Osteoblast (primary cell): ENCODE data around the gene ABCD1. TPM values are rescaled to one million over a fixed set of nuclear protein-coding genes. Genes with fewer than 3 reads are reported as not detected.
A peak's percentile ranks its signal among the peaks of the same experiment; 100 is the strongest.

Experiments
- DNase-seq: peaks from one replicate; pipeline ENCODE4 v3.0.0; 2011; ENCODE audit warnings: low spot score, mixed read lengths; ENCODE audit not compliant: insufficient read length; ENCODE audit errors: missing footprints
- H2AFZ ChIP-seq: 2 replicates; pipeline ENCODE4 v1.6.0; 2011; ENCODE audit warnings: mild to moderate bottlenecking, low read length
- H3K27ac ChIP-seq: 2 replicates; pipeline ENCODE4 v1.5.1; 2011; ENCODE audit warnings: mild to moderate bottlenecking, low read depth, low read length, moderate library complexity
- H3K27me3 ChIP-seq: 2 replicates; pipeline ENCODE4 v1.6.0; 2012; ENCODE audit warnings: mild to moderate bottlenecking, control low read depth, inconsistent platforms, low read length, moderate library complexity; ENCODE audit not compliant: insufficient read depth
- H3K36me3 ChIP-seq: 2 replicates; pipeline ENCODE4 v1.5.1; 2011; ENCODE audit warnings: mild to moderate bottlenecking, low read length, control low read depth, moderate library complexity; ENCODE audit not compliant: insufficient read depth
- H3K4me1 ChIP-seq: 2 replicates; pipeline ENCODE4 v1.5.1; 2011; ENCODE audit warnings: mild to moderate bottlenecking, low read length, control low read depth, moderate library complexity; ENCODE audit not compliant: insufficient read depth
- H3K4me2 ChIP-seq: 2 replicates; pipeline ENCODE4 v1.6.0; 2011; ENCODE audit warnings: mild to moderate bottlenecking, low read length; ENCODE audit not compliant: insufficient read depth
- H3K4me3 ChIP-seq: fragments of 200-600 bp; sonication (generic); 3 replicates; pipeline ENCODE4 v1.5.1; 2012; ENCODE audit warnings: mild to moderate bottlenecking, low read length, inconsistent platforms; ENCODE audit not compliant: insufficient read depth
- H3K79me2 ChIP-seq: 2 replicates; pipeline ENCODE4 v1.6.0; 2012; ENCODE audit warnings: mild to moderate bottlenecking, low read length, control low read depth, inconsistent platforms; ENCODE audit not compliant: insufficient read depth
- H3K9me3 ChIP-seq: 2 replicates; pipeline ENCODE4 v1.5.1; 2011; ENCODE audit warnings: low read depth, low read length, control low read depth
- H4K20me1 ChIP-seq: 2 replicates; pipeline ENCODE4 v1.6.0; 2012; ENCODE audit warnings: mild to moderate bottlenecking, low read length, control low read depth; ENCODE audit not compliant: insufficient read depth
- total RNA-seq: library from RNA; depleted of rRNA; stranded (reverse); fragments of >200 nt; gene quantifications from 2 replicates; pipeline ENCODE4 v1.2.3, GENCODE V29; 2012
- TF ChIP-seq, protein P1 (sequence below): IDR thresholded peaks from 2 replicates; pipeline ENCODE4 v1.5.1; 2011; ENCODE audit warnings: mild to moderate bottlenecking, low read depth, low read length, moderate library complexity; ENCODE audit errors: extremely low read depth

ABCD1 gene
- total RNA-seq, 1 donor: 16.3 TPM

DNA sequence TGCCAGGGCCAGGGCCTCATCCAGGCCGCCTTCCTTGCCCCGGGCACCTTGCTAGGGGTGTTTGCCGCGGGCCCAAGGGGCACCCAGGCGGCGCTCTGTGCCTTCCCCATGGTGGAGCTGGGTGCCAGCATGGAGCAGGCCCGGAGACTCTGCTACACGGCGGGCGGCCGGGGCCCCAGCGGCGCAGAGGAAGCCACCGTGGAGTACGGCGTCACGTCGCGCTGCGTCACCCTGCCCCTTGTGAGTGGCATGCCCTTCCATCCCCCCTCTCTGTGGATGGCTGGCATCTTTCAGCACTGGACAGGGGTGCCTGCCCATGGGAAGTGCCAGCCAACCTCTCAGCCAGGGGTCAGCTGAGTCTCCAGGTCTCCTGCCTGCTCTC lies 43.0 kb downstream of the ABCD1 start:
- Histone ChIP-seq H3K4me1 (peaks cover 5% of the 10 kb centered on the region), H3K27ac (no peak overlapping the region), H2AFZ (no peak overlapping the region), H3K4me2 (no peak overlapping the region), H3K4me3 (no peak overlapping the region), H3K27me3 (no peaks in the 10 kb centered on the region), H3K79me2 (peaks cover 6% of the 10 kb centered on the region), H3K36me3 (no peaks in the 10 kb centered on the region), H4K20me1 (peaks cover 9% of the 10 kb centered on the region), H3K9me3 (no peaks in the 10 kb centered on the region)
- TF ChIP-seq, protein P1, sequence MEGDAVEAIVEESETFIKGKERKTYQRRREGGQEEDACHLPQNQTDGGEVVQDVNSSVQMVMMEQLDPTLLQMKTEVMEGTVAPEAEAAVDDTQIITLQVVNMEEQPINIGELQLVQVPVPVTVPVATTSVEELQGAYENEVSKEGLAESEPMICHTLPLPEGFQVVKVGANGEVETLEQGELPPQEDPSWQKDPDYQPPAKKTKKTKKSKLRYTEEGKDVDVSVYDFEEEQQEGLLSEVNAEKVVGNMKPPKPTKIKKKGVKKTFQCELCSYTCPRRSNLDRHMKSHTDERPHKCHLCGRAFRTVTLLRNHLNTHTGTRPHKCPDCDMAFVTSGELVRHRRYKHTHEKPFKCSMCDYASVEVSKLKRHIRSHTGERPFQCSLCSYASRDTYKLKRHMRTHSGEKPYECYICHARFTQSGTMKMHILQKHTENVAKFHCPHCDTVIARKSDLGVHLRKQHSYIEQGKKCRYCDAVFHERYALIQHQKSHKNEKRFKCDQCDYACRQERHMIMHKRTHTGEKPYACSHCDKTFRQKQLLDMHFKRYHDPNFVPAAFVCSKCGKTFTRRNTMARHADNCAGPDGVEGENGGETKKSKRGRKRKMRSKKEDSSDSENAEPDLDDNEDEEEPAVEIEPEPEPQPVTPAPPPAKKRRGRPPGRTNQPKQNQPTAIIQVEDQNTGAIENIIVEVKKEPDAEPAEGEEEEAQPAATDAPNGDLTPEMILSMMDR: no peak
- peak; percentile 74 for DNase-seq

DNA sequence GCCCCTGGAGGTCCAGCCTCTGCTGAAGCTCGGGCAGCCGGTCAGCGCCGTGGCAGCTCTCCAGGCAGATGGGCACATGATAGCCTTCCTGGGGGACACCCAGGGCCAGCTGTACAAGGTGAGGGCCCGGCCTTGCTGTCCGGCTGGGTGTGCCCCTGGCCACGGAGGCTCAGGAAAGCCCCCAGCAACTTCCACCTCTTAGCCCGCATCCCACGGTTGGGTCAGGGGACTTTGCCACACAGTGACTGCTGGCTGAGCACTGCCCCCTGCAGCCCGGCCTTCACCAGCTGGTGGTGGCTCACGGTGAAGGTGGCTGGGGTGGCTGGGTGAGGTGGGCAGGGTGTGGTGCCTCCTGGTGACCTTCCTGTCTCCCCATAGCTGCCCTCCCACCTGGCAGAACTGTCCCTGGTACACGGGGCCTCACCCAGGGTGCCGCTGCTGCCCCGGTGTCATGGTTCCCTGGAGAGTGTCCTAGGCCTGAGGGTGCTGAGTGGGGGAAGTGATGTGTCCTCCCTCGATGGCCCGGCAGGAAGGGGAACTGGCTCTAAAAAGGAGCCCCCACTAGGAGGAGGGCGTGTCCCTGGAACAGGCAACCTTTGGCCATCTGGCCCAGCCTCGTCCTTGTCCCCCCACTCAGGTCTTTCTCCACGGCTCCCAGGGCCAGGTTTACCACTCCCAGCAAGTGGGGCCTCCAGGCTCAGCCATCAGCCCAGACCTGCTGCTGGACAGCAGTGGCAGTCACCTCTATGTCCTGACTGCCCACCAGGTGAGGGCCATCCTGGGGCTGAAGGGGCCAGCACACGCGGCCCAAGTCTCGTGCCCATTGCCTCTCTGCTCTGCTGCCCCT lies 43.9 kb downstream of the ABCD1 start:
- H3K9me3 ChIP-seq: no peaks in the 10 kb centered on the region
- peaks cover 5% of the 10 kb centered on the region for H3K4me1 ChIP-seq
- no peaks in the 10 kb centered on the region for H3K36me3 ChIP-seq

DNA sequence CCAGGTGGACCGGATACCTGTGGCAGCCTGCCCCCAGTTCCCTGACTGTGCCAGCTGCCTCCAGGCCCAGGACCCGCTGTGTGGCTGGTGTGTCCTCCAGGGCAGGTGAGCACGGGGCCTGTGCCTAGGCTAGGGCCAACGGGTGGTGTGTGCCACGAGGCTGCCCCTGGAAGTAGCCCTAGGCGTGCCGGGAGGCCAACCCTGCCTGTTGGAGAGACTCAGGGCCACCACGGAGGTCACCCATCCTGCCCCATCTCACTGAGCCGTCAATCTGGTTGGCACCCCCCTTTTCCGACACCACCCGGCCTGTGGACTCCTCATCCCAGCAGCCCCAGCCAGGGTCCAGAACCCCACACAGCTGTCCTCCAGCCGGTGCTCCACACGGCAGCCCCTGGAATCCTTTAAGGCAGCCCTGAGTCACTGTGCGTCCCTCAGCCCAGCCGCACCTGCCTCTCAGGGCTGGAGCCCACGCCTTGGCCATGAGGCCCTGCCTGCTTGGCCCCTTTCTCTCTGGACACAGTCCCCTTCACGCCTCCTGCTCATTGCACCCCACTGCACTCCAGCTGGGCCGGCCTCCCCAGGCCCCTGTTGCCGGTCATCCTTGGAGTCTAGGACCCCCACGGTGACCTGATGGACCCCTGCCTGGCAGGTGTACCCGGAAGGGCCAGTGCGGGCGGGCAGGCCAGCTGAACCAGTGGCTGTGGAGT lies 44.7 kb downstream of the ABCD1 start:
- Histone ChIP-seq H3K27ac (no peak overlapping the region), H4K20me1 (peaks cover 5% of the 10 kb centered on the region), H3K4me1 (peaks cover 5% of the 10 kb centered on the region), H3K4me2 (no peak overlapping the region), H2AFZ (no peak overlapping the region), H3K4me3 (no peak overlapping the region), H3K36me3 (no peaks in the 10 kb centered on the region), H3K27me3 (no peaks in the 10 kb centered on the region), H3K9me3 (no peaks in the 10 kb centered on the region), H3K79me2 (peaks cover 6% of the 10 kb centered on the region)
- TF ChIP-seq, protein P1: no peak
- peak; percentile 84 for DNase-seq

More for the DNA sequence above, 43.9 kb downstream of the ABCD1 start:
- DNase-seq: peak; percentile 75
- TF ChIP-seq, protein P1: no peak
- Histone ChIP-seq H2AFZ (no peak overlapping the region), H3K27ac (no peak overlapping the region), H3K4me3 (no peak overlapping the region), H3K79me2 (peaks cover 6% of the 10 kb centered on the region), H3K4me2 (no peak overlapping the region), H4K20me1 (peaks cover 9% of the 10 kb centered on the region), H3K27me3 (no peaks in the 10 kb centered on the region)
